ENCODE data around the gene PLXNA4.

The PLXNA4 gene

GRCh38 chr7:132584796-132585494, 8.7 kb upstream of the PLXNA4 start:
- DNase-seq: no peak

- DNase-seq: no peak
Observed at GRCh38 chr7:132581431-132581830, 5.2 kb upstream of the PLXNA4 start.

- DNase-seq: peak in 4 of 5 experiments; percentile 22 to 67 (median 42)
Observed at GRCh38 chr7:132580717-132581285, 4.5 kb upstream of the PLXNA4 start.

GRCh38 chr7:132580277-132580676, 4.0 kb upstream of the PLXNA4 start:
- DNase-seq: no peak

- no peak for DNase-seq
Observed at GRCh38 chr7:132579260-132579899, 3.1 kb upstream of the PLXNA4 start.

- DNase-seq: no peak
Observed at GRCh38 chr7:132578826-132579225, 2.6 kb upstream of the PLXNA4 start.

- no peak for DNase-seq
Observed at GRCh38 chr7:132578050-132578370, 1.7 kb upstream of the PLXNA4 start.

- DNase-seq: no peak
Observed at GRCh38 chr7:132577206-132578049, 1.2 kb upstream of the PLXNA4 start.

GRCh38 chr7:132576721-132577085, 433 bp upstream of the PLXNA4 start:
- no peak for DNase-seq

GRCh38 chr7:132575419-132575981, 770 bp downstream of the PLXNA4 start:
- DNase-seq: no peak

GRCh38 chr7:132574223-132574622, 2.0 kb downstream of the PLXNA4 start:
- DNase-seq: no peak

GRCh38 chr7:132573251-132573955, 2.9 kb downstream of the PLXNA4 start:
- no peak for DNase-seq

- no peak for DNase-seq
Observed at GRCh38 chr7:132572526-132572925, 3.7 kb downstream of the PLXNA4 start.

- no peak for DNase-seq
Observed at GRCh38 chr7:132571970-132572369, 4.3 kb downstream of the PLXNA4 start.

GRCh38 chr7:132569884-132570614, 6.2 kb downstream of the PLXNA4 start:
- DNase-seq: no peak

- DNase-seq: no peak
Observed at GRCh38 chr7:132568962-132569361, 7.3 kb downstream of the PLXNA4 start.

GRCh38 chr7:132565885-132566284, 10.4 kb downstream of the PLXNA4 start:
- no peak for DNase-seq

- no peak for DNase-seq
Observed at GRCh38 chr7:132565441-132565840, 10.8 kb downstream of the PLXNA4 start.

- no peak for DNase-seq
Observed at GRCh38 chr7:132564849-132565248, 11.4 kb downstream of the PLXNA4 start.

GRCh38 chr7:132564090-132564489, 12.2 kb downstream of the PLXNA4 start:
- DNase-seq: no peak

GRCh38 chr7:132562690-132563089, 13.6 kb downstream of the PLXNA4 start:
- DNase-seq: no peak

- no peak for DNase-seq
Observed at GRCh38 chr7:132561763-132562162, 14.5 kb downstream of the PLXNA4 start.
